ENCODE data around the gene ACSL3.

Gene ACSL3

GRCh38 chr2:222891890-222892289 is 31.1 kb downstream of the ACSL3 start:
- no peaks in the 10 kb centered on the region for H3K9me3 Mint-ChIP-seq
- peak overlapping the region in 2 of 3 experiments; percentile 54 to 69 for H3K27ac Mint-ChIP-seq
- no peaks in the 10 kb centered on the region for H3K27me3 Mint-ChIP-seq (ENCODE audit: low read depth)
- H3K4me1 Mint-ChIP-seq: peaks cover 46% of the 10 kb centered on the region
- H3K36me3 Mint-ChIP-seq (ENCODE audit: low read depth): peaks cover 16% of the 10 kb centered on the region
- TF ChIP-seq CTCF (IDR thresholded peaks at IDR 0.05; ENCODE audit: unreplicated experiment in 3 of 3): no peak
- H3K4me3 Mint-ChIP-seq: no peak overlapping the region

- H3K4me3 Mint-ChIP-seq: no peak overlapping the region
- H3K36me3 Mint-ChIP-seq (ENCODE audit: low read depth): peaks cover 16% of the 10 kb centered on the region
- H3K9me3 Mint-ChIP-seq: no peaks in the 10 kb centered on the region
- no peaks in the 10 kb centered on the region for H3K27me3 Mint-ChIP-seq (ENCODE audit: low read depth)
- H3K27ac Mint-ChIP-seq: peak overlapping the region in 1 of 3 experiments; percentile 69
- TF ChIP-seq CTCF (IDR thresholded peaks at IDR 0.05; ENCODE audit: unreplicated experiment in 3 of 3): no peak
- peaks cover 41% of the 10 kb centered on the region for H3K4me1 Mint-ChIP-seq
Measured at GRCh38 chr2:222892321-222892720, 31.5 kb downstream of the ACSL3 start.

- no peaks in the 10 kb centered on the region for H3K27me3 Mint-ChIP-seq (ENCODE audit: low read depth)
- peaks cover 16% of the 10 kb centered on the region for H3K36me3 Mint-ChIP-seq (ENCODE audit: low read depth)
- peaks cover 40% of the 10 kb centered on the region for H3K4me1 Mint-ChIP-seq
- no peaks in the 10 kb centered on the region for H3K9me3 Mint-ChIP-seq
- H3K27ac Mint-ChIP-seq: peak overlapping the region in 1 of 3 experiments; percentile 15
- H3K4me3 Mint-ChIP-seq: no peak overlapping the region
- TF ChIP-seq CTCF (IDR thresholded peaks at IDR 0.05; ENCODE audit: unreplicated experiment in 3 of 3): no peak
Measured at GRCh38 chr2:222892761-222893160, 31.9 kb downstream of the ACSL3 start.

GRCh38 chr2:222893716-222894115 is 32.9 kb downstream of the ACSL3 start:
- H3K36me3 Mint-ChIP-seq (ENCODE audit: low read depth): peaks cover 16% of the 10 kb centered on the region
- TF ChIP-seq CTCF (IDR thresholded peaks at IDR 0.05; ENCODE audit: unreplicated experiment in 3 of 3): no peak
- H3K27me3 Mint-ChIP-seq (ENCODE audit: low read depth): no peaks in the 10 kb centered on the region
- peaks cover 45% of the 10 kb centered on the region for H3K4me1 Mint-ChIP-seq
- no peak overlapping the region for H3K4me3 Mint-ChIP-seq
- H3K27ac Mint-ChIP-seq: no peak overlapping the region
- no peaks in the 10 kb centered on the region for H3K9me3 Mint-ChIP-seq

DNA sequence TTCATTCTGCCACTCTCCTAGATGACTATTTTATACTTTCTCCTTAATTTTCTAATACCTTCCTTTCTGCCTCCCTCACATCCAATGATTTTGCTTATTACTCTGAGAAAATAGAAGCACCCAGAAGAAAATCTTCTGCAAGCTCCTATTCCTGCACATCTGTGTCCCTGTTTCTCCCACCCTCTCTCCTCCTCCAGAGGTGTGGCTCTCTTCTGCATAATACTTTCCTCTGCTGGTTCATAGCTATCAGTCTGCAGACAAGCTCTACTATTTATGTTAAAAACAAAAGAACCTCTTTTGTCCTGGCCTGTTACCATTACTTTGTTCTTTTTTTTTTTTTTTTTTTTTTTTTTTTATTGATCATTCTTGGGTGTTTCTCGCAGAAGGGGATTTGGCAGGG is 34.3 kb downstream of the ACSL3 start:
- Mint-ChIP-seq H3K4me1 (peaks cover 35% of the 10 kb centered on the region), H3K27ac (no peak overlapping the region), H3K27me3 (ENCODE audit: low read depth) (no peaks in the 10 kb centered on the region), H3K36me3 (ENCODE audit: low read depth) (peaks cover 11% of the 10 kb centered on the region), H3K4me3 (no peak overlapping the region), H3K9me3 (no peaks in the 10 kb centered on the region)
- no peak for TF ChIP-seq CTCF (IDR thresholded peaks at IDR 0.05; ENCODE audit: unreplicated experiment in 3 of 3)

GRCh38 chr2:222897898-222898297 is 37.1 kb downstream of the ACSL3 start:
- Mint-ChIP-seq H3K36me3 (ENCODE audit: low read depth) (peaks cover 12% of the 10 kb centered on the region), H3K27me3 (ENCODE audit: low read depth) (no peaks in the 10 kb centered on the region), H3K4me3 (no peak overlapping the region), H3K4me1 (peaks cover 29% of the 10 kb centered on the region), H3K9me3 (no peaks in the 10 kb centered on the region), H3K27ac (peak overlapping the region in 2 of 3 experiments; percentile 13 to 17)
- TF ChIP-seq CTCF (IDR thresholded peaks at IDR 0.05; ENCODE audit: unreplicated experiment in 3 of 3): no peak

All from nephron (organoid).